MM.1S (cell line): ENCODE results near the gene DSCAML1.

Experiments
- DNase-seq: peaks from one replicate; pipeline ENCODE4 v3.0.0-alpha.2; 2015
- H2AFZ ChIP-seq: fragments of 300-600 bp; sonication (generic); 2 replicates; pipeline ENCODE4 v1.6.0; 2016; ENCODE audit warnings: antibody characterized with exemption, low read length
- H3F3A ChIP-seq: fragments of 300-600 bp; sonication (generic); 2 replicates; pipeline ENCODE4 v1.6.1; 2016; ENCODE audit warnings: mild to moderate bottlenecking, antibody characterized with exemption, low read length, moderate library complexity, mixed read lengths; ENCODE audit not compliant: insufficient read depth
- H3K27ac ChIP-seq: fragments of 300-600 bp; sonication (generic); 2 replicates; pipeline ENCODE4 v1.5.1; 2016; ENCODE audit warnings: mild to moderate bottlenecking, low read length
- H3K27me3 ChIP-seq: fragments of 300-600 bp; sonication (generic); replicated peaks from 2 replicates; pipeline ENCODE4 v1.6.0; 2016; ENCODE audit warnings: low read length; ENCODE audit not compliant: insufficient read depth
- H3K36me3 ChIP-seq: fragments of 300-600 bp; sonication (generic); replicated peaks from 2 replicates; pipeline ENCODE4 v1.6.1; 2016; ENCODE audit warnings: mild to moderate bottlenecking, low read length, mixed read lengths; ENCODE audit not compliant: insufficient read depth
- H3K4me1 ChIP-seq: fragments of 300-600 bp; sonication (generic); 2 replicates; pipeline ENCODE4 v1.6.1; 2016; ENCODE audit warnings: low read length, mixed read lengths
- H3K4me2 ChIP-seq: fragments of 300-600 bp; sonication (generic); 2 replicates; pipeline ENCODE4 v1.6.0; 2016; ENCODE audit warnings: low read depth, low read length
- H3K4me3 ChIP-seq: fragments of 300-600 bp; sonication (generic); 2 replicates; pipeline ENCODE4 v1.5.1; 2016; ENCODE audit warnings: low read length, mixed read lengths
- H3K79me2 ChIP-seq: fragments of 300-600 bp; sonication (generic); 2 replicates; pipeline ENCODE4 v1.6.1; 2016; ENCODE audit warnings: mixed run types, low read length, mixed read lengths
- H3K9ac ChIP-seq: fragments of 300-600 bp; sonication (generic); 2 replicates; pipeline ENCODE4 v1.6.1; 2016; ENCODE audit warnings: low read length, mixed read lengths
- H3K9me2 ChIP-seq: fragments of 300-600 bp; sonication (generic); replicated peaks from 2 replicates; pipeline ENCODE4 v1.6.1; 2016; ENCODE audit warnings: mild to moderate bottlenecking, low read length, mixed read lengths; ENCODE audit not compliant: insufficient read depth
- H3K9me3 ChIP-seq: fragments of 300-600 bp; sonication (generic); replicated peaks from 2 replicates; pipeline ENCODE4 v1.6.1; 2016; ENCODE audit warnings: mild to moderate bottlenecking, low read length, mixed read lengths; ENCODE audit not compliant: insufficient read depth
- H4K20me1 ChIP-seq: fragments of 300-600 bp; sonication (generic); 2 replicates; pipeline ENCODE4 v1.6.1; 2016; ENCODE audit warnings: mild to moderate bottlenecking, low read length, moderate library complexity, mixed read lengths; ENCODE audit not compliant: insufficient read depth
- CTCF ChIP-seq: fragments of 300-600 bp; sonication (generic); IDR thresholded peaks from 2 replicates; pipeline ENCODE4 v1.5.1; 2016; ENCODE audit warnings: antibody characterized with exemption, low read length, mixed read lengths
- EZH2 ChIP-seq: fragments of 300-600 bp; sonication (generic); optimal IDR thresholded peaks from 2 replicates; pipeline ENCODE3; 2017; ENCODE audit warnings: low read depth, mild to moderate bottlenecking, antibody characterized with exemption, low read length, mixed read lengths
- EZH2phosphoT487 ChIP-seq: fragments of 300-600 bp; sonication (generic); IDR thresholded peaks from 2 replicates; pipeline ENCODE4 v1.6.1; 2018; ENCODE audit warnings: antibody characterized with exemption, low read length

Gene DSCAML1

GRCh38 chr11:117385906-117386305 lies 411.1 kb downstream of the DSCAML1 start:
- no peak for DNase-seq
- Histone ChIP-seq H3K9me2 (no peaks in the 10 kb centered on the region), H3K4me3 (no peak overlapping the region), H2AFZ (no peak overlapping the region), H3F3A (no peaks in the 10 kb centered on the region), H3K79me2 (no peaks in the 10 kb centered on the region), H3K36me3 (no peaks in the 10 kb centered on the region), H3K9me3 (no peaks in the 10 kb centered on the region), H3K4me2 (no peak overlapping the region), H3K27ac (no peak overlapping the region), H3K9ac (no peak overlapping the region), H3K4me1 (no peaks in the 10 kb centered on the region), H3K27me3 (no peaks in the 10 kb centered on the region), H4K20me1 (no peaks in the 10 kb centered on the region)
- TF ChIP-seq CTCF, result no peak
- TF ChIP-seq EZH2phosphoT487, result no peak
- no peak for TF ChIP-seq EZH2

GRCh38 chr11:117385471-117385870 lies 411.5 kb downstream of the DSCAML1 start:
- Histone ChIP-seq H3K9me3 (no peaks in the 10 kb centered on the region), H3K4me1 (no peaks in the 10 kb centered on the region), H2AFZ (no peak overlapping the region), H3K27ac (no peak overlapping the region), H3K36me3 (no peaks in the 10 kb centered on the region), H3K4me2 (no peak overlapping the region), H3K9me2 (no peaks in the 10 kb centered on the region), H3K9ac (no peak overlapping the region), H3K79me2 (no peaks in the 10 kb centered on the region), H4K20me1 (no peaks in the 10 kb centered on the region), H3K27me3 (no peaks in the 10 kb centered on the region), H3K4me3 (no peak overlapping the region), H3F3A (no peaks in the 10 kb centered on the region)
- DNase-seq, result no peak
- TF ChIP-seq EZH2phosphoT487 (no peak), CTCF (no peak), EZH2 (no peak)

- no peak for DNase-seq
- Histone ChIP-seq H3K27me3 (no peaks in the 10 kb centered on the region), H3K27ac (no peak overlapping the region)
Measured at GRCh38 chr11:117384045-117384444, 413.0 kb downstream of the DSCAML1 start.

More at GRCh38 chr11:117384045-117384444, 413.0 kb downstream of the DSCAML1 start:
- Histone ChIP-seq H3K9me3 (no peaks in the 10 kb centered on the region), H3K9ac (no peak overlapping the region), H3K36me3 (no peaks in the 10 kb centered on the region), H4K20me1 (no peaks in the 10 kb centered on the region), H3K9me2 (no peaks in the 10 kb centered on the region), H3F3A (no peaks in the 10 kb centered on the region), H3K4me3 (no peak overlapping the region), H3K79me2 (no peaks in the 10 kb centered on the region), H3K4me1 (no peaks in the 10 kb centered on the region), H3K4me2 (no peak overlapping the region), H2AFZ (no peak overlapping the region)
- no peak for TF ChIP-seq CTCF
- TF ChIP-seq EZH2, result no peak
- no peak for TF ChIP-seq EZH2phosphoT487
